Activated T-cell treated with anti-CD3 and anti-CD28 coated beads, Interleukin-2, amount 50 U/mL, for 1 hour (primary cell): ENCODE data around the gene GSC2.
A peak's percentile ranks its signal among the peaks of the same experiment; 100 is the strongest.

ENCODE experiments used
- DNase-seq: peaks from one replicate; pipeline ENCODE4 v3.0.0-alpha.2; 2020

Gene GSC2

DNA sequence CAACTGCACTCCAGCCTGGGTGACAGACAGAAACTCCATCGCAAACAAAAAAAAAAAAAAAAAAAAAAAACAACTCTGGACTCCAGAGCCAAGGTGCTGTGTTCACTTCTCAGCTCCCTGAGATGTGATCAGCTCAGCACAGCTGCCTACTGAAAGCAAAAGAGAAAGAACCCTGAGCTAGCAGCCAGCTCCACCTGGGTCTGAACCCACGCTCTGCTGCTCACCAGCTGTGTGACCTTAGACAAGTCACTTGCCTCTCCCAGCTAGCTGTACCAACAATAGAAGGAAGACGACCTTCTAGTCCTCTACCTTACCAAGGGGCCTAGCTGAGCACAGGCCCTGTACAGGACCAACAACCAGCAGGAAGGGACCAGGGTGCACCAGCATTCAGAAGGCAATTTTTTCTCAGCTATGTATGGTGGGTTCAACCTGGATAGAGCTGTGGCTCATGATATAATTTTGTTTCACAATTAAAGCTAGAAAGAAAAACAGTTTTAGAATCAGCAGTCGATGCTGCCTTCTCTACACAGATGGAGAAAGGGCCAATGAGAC lies 31.7 kb downstream of the GSC2 start:
- no peak for DNase-seq

- no peak for DNase-seq
Observed at GRCh38 chr22:19117111-19117512, 33.0 kb downstream of the GSC2 start.

DNA sequence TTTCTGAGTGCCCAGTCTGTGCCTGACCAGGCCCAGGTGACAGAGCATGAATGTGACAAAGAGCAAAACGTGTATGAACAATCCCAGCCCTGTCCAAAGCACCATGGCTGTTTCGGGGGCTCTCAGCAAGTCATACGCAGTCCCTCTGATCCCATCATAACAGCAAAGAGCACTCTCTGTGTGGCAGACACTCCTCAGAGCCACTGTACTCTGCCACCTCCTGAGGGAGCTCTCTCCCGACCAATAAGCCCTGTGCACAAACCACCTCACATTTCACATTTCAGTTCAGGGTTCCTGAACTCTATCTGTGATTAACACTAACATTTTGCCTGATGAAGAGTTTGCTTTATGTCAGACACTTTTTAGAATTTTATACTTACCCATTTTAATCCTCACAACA lies 34.5 kb downstream of the GSC2 start:
- no peak for DNase-seq

- no peak for DNase-seq
Observed at GRCh38 chr22:19114984-19115552, 35.0 kb downstream of the GSC2 start.

DNA sequence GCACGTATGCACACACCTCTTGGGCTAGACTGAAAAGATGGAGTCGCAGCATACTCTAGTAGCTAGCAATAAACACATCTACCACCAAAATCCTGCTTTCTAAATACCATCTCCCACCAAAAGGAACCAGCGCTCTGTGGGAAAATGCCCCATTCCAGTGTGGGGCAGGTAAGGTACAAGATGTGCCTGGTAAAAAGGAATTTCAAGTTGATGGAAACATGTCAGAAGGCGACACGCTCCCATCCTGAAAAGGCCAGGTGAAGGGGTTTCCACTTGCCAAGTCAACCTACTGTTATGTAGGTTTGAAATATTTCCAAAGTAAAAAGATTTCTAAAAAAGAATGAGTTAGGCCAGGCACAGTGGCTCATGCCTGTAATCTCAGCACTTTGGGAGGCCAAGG lies 36.7 kb downstream of the GSC2 start:
- no peak for DNase-seq

GRCh38 chr22:19111584-19111983 lies 38.5 kb downstream of the GSC2 start:
- no peak for DNase-seq

GRCh38 chr22:19111140-19111539 lies 39.0 kb downstream of the GSC2 start:
- DNase-seq: no peak

GRCh38 chr22:19110646-19111045 lies 39.4 kb downstream of the GSC2 start:
- DNase-seq: no peak

- no peak for DNase-seq
Observed at GRCh38 chr22:19110064-19110458, 40.0 kb downstream of the GSC2 start.

- DNase-seq: no peak
Observed at GRCh38 chr22:19109198-19110063, 40.7 kb downstream of the GSC2 start.

GRCh38 chr22:19108807-19109197 lies 41.3 kb downstream of the GSC2 start:
- no peak for DNase-seq

- no peak for DNase-seq
Observed at GRCh38 chr22:19107730-19108074, 42.4 kb downstream of the GSC2 start.

DNA sequence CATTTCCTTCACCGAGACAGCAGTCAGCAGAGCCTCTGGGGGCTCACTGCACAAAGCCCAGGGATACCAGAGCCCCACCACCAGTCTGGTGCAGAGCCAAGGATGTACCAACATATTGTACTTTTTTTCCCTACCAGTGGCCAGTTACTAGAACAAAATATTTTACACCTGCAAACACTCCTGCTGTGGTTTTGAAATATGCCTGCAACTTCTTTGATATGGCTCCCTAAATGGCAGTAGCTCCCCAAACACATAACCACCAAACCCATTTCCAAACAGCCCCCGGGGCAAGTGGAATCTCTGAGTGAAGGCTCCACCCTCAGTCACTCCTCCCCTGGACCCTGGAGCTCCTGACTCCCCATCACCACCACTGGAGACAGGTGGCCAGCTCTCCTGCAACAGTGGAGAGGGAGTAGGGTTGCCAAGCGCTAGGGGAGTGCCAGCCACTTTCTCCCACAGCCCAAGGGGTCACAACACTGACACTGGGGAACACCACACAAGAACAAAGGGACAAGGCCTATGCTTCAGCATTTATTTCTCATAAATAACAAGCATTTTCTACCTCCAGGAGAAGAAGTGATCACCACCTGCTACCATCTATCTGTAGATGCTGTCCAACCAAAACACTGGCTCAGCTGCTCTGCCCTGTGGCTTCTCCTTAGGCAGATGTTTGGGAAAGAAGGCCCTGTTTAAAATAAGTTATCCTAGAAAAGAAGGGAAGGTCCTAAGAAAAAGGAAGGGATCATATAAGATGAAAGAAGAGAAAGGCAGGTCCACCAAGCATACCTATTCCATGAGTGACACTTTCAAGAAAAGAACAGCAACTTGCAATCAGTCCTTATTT lies 43.0 kb downstream of the GSC2 start:
- no peak for DNase-seq

- peak; percentile 68 for DNase-seq
Observed at GRCh38 chr22:19105867-19106802, 44.0 kb downstream of the GSC2 start.

DNA sequence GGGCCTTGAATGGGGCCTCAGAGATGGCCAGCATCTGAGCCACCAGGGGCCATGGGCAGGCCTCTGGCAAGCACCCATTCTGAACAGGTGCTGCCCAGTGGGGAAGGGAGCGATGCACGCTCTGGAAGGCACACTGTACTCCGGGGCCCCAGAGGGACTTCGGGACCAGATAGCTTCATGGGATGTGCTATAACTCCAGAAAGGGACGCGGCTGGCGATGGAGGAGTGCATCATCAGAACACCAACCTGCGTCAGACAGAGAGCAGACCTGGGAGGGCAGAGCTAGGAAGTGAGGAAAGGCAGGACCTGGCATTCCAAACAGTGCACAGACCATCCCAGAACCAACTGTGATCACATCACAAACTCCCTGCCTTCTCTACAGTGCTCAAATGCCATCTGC lies 44.6 kb downstream of the GSC2 start:
- DNase-seq: no peak

DNA sequence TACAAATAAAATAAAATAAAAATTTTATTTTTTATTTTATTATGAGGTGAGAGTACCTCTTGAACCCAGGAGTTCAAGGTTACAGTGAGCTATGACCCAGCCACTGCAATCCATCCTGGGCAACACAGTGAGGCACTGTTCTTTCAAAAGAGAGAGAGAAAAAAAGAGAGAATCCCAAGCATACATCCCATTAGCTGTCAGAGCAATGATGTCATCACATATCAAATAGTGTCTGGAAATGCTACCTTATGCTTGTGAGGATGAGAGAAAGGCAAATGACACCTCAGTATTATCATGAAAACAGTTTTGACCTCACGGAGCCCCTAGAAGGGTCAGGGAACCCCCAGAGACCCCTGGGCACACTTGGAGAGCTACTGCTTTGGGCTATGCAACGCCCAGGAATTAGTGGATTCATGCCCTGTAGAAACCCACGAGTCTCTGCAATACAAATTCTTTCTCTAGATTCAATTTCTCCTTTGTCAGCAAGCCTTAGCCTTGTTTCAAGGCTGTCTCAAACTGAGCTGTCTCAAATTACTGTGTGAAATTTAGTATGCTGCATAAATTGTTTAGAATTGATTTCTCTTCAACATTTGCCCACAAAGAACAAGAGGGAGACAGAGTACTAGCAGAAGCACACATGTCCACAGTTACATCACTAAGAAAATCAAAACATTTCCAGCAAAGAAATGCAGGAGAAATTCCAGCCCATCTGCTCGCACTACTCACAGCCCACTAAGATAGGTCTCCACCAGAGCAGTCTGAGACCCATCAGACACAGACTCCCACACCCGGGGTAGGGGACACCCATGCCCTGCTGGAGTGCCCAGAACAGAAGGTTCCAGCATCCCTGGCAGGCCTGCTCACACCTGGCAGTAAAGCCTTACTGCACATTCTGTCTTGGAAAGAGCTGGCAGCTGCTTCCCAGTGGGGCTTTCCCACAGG lies 45.9 kb downstream of the GSC2 start:
- no peak for DNase-seq

DNA sequence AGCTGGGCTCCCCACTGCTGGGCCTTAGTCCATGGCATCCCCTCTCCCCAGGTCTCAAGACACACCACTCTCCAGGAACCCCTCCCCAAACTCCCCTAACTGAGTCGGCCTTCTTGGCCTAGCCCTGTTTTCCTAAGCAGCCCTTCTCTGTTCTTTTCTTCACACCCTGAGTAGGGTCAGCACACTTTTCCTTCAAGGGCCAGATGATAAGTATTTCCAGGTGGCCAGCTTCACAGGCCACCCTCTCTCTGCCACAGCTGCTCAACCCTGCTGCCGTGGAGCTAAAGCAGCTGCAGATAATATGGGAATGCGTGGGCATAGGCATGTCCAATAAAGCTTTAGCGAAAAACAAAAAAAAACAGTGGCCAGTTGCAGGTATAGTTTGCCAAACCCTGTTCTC lies 51.9 kb downstream of the GSC2 start:
- DNase-seq: no peak

- no peak for DNase-seq
Observed at GRCh38 chr22:19097518-19097917, 52.6 kb downstream of the GSC2 start.
